Measurements from ENCODE around the gene PRELID1. TPM values are rescaled to one million over a fixed set of nuclear protein-coding genes. Genes with fewer than 3 reads are reported as not detected.

PRELID1 gene
- polyA plus RNA-seq, 3 donors: 264 to 510 (median 490) TPM

- Histone ChIP-seq H3K4me3 (replicated peaks in 1 of 3; ENCODE audit: low read depth in 2 of 3, low read length in 3 of 3) (no peak overlapping the region), H3K4me2 (replicated peaks; ENCODE audit: extremely low read depth, low read length, poor library complexity, severe bottlenecking) (no peak overlapping the region), H3K9ac (ENCODE audit: insufficient read depth, low read length, poor library complexity, severe bottlenecking) (no peak overlapping the region), H3K79me2 (ENCODE audit: insufficient read depth, low read length) (peaks cover 6% of the 10 kb centered on the region), H3K36me3 (replicated peaks in 1 of 2; ENCODE audit: control insufficient read depth in 1 of 2, insufficient read depth in 2 of 2, low read length in 2 of 2) (peaks cover 68 to 89% of the 10 kb centered on the region in 2 donors), H4K20me1 (ENCODE audit: insufficient read depth, low read length) (peaks cover 11% of the 10 kb centered on the region), H3K27ac (ENCODE audit: low read depth in 1 of 2, low read length in 2 of 2) (no peak overlapping the region), H3K4me1 (ENCODE audit: control insufficient read depth in 1 of 2, insufficient read depth in 2 of 2, low read length in 2 of 2) (peaks cover 19% of the 10 kb centered on the region in 2 donors), H3K9me3 (replicated peaks in 1 of 2; ENCODE audit: control insufficient read depth in 1 of 2, insufficient read depth in 1 of 2, low read length in 2 of 2) (no peaks in the 10 kb centered on the region), H2AFZ (ENCODE audit: insufficient read depth, low read depth, low read length, poor library complexity, severe bottlenecking) (no peak overlapping the region), H3K27me3 (ENCODE audit: control insufficient read depth in 2 of 2, insufficient read depth in 2 of 2, low read length in 2 of 2) (no peaks in the 10 kb centered on the region)
- intact Hi-C loops (cut with micrococcal nuclease): no loop called here
- no peak for TF ChIP-seq CTCF (IDR thresholded peaks at IDR 0.05)
- Mint-ChIP-seq H3K36me3 (peaks cover 72 to 88% of the 10 kb centered on the region in 2 donors), H3K4me3 (no peak overlapping the region), H3K27me3 (ENCODE audit: low read depth in 3 of 3) (no peaks in the 10 kb centered on the region), H3K4me1 (peaks cover 26% of the 10 kb centered on the region), H3K9me3 (no peaks in the 10 kb centered on the region), H3K27ac (no peak overlapping the region)
- no peak for DNase-seq
- WGBS (ENCODE audit: insufficient coverage): 100% methylated on average over 3 of the region's 7 CpGs
Measured at GRCh38 chr5:177291735-177292134, 11.9 kb upstream of the PRELID1 start.

GRCh38 chr5:177293819-177294581 lies 9.6 kb upstream of the PRELID1 start:
- Mint-ChIP-seq H3K27ac (peak overlapping the region in 2 of 7 donors; percentile 22 to 54), H3K36me3 (peaks cover 72 to 81% of the 10 kb centered on the region in 2 donors), H3K9me3 (no peaks in the 10 kb centered on the region), H3K27me3 (ENCODE audit: low read depth in 3 of 3) (peaks cover 0 to 2% (median 0%) of the 10 kb centered on the region in 3 donors), H3K4me3 (no peak overlapping the region), H3K4me1 (peaks cover 49% of the 10 kb centered on the region)
- intact Hi-C loops (cut with micrococcal nuclease): no loop called here
- WGBS (ENCODE audit: insufficient coverage): 98% methylated on average over 11 of the region's 12 CpGs
- Histone ChIP-seq H3K27me3 (ENCODE audit: control insufficient read depth in 2 of 2, insufficient read depth in 2 of 2, low read length in 2 of 2) (no peaks in the 10 kb centered on the region), H3K9me3 (replicated peaks in 1 of 2; ENCODE audit: control insufficient read depth in 1 of 2, insufficient read depth in 1 of 2, low read length in 2 of 2) (no peaks in the 10 kb centered on the region), H3K4me1 (ENCODE audit: control insufficient read depth in 1 of 2, insufficient read depth in 2 of 2, low read length in 2 of 2) (peaks cover 42% of the 10 kb centered on the region in 2 donors), H3K79me2 (ENCODE audit: insufficient read depth, low read length) (peaks cover 15% of the 10 kb centered on the region), H4K20me1 (ENCODE audit: insufficient read depth, low read length) (peaks cover 11% of the 10 kb centered on the region), H3K4me3 (replicated peaks in 1 of 3; ENCODE audit: low read depth in 2 of 3, low read length in 3 of 3) (no peak overlapping the region), H2AFZ (ENCODE audit: insufficient read depth, low read depth, low read length, poor library complexity, severe bottlenecking) (no peak overlapping the region), H3K4me2 (replicated peaks; ENCODE audit: extremely low read depth, low read length, poor library complexity, severe bottlenecking) (no peak overlapping the region), H3K27ac (ENCODE audit: low read depth in 1 of 2, low read length in 2 of 2) (no peak overlapping the region), H3K36me3 (replicated peaks in 1 of 2; ENCODE audit: control insufficient read depth in 1 of 2, insufficient read depth in 2 of 2, low read length in 2 of 2) (peaks cover 47 to 72% of the 10 kb centered on the region in 2 donors), H3K9ac (ENCODE audit: insufficient read depth, low read length, poor library complexity, severe bottlenecking) (no peak overlapping the region)
- DNase-seq: no peak
- TF ChIP-seq CTCF (IDR thresholded peaks at IDR 0.05): no peak

Data from CD14-positive monocyte (primary cell).